ENCODE measurements around the gene RELA.
A peak's percentile ranks its signal among the peaks of the same experiment; 100 is the strongest.
"Not testable (repeated sequence)": the region's sequence is repeated elsewhere in the genome, so short reads cannot be mapped to it uniquely, and the experiment has no call there.

Gene RELA

DNA sequence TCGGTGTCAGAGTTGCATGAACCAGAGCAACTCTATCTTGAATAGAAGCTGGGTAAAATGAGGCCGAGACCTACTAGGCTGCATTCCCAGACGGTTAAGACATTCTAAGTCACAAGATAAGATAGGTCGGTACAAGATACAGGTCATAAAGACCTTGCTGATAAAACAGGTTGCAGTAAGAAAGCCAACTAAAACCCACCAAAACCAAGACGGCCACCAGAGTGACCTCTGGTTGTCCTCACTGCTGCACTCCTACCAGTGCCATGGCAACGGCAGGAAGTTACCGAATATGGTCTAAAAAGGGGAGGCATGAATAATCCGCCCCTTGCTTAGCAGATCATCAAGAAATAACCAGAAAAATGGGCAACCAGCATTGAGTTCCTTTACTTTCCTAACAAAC is 46.9 kb upstream of the RELA start:
- no peaks in the 10 kb centered on the region for H3K27me3 ChIP-seq (ENCODE audit: insufficient read depth, poor library complexity, severe bottlenecking)
- no peak for TF ChIP-seq SPI1 (IDR thresholded peaks at IDR 0.05; ENCODE audit: borderline replicate concordance, low read depth)
- TF ChIP-seq, protein P1, sequence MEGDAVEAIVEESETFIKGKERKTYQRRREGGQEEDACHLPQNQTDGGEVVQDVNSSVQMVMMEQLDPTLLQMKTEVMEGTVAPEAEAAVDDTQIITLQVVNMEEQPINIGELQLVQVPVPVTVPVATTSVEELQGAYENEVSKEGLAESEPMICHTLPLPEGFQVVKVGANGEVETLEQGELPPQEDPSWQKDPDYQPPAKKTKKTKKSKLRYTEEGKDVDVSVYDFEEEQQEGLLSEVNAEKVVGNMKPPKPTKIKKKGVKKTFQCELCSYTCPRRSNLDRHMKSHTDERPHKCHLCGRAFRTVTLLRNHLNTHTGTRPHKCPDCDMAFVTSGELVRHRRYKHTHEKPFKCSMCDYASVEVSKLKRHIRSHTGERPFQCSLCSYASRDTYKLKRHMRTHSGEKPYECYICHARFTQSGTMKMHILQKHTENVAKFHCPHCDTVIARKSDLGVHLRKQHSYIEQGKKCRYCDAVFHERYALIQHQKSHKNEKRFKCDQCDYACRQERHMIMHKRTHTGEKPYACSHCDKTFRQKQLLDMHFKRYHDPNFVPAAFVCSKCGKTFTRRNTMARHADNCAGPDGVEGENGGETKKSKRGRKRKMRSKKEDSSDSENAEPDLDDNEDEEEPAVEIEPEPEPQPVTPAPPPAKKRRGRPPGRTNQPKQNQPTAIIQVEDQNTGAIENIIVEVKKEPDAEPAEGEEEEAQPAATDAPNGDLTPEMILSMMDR (IDR thresholded peaks at IDR 0.05; ENCODE audit: insufficient read depth, low read length): no peak
- no peak for TF ChIP-seq POLR2AphosphoS5 (IDR thresholded peaks at IDR 0.05; ENCODE audit: low read depth)
- TF ChIP-seq, protein P2, sequence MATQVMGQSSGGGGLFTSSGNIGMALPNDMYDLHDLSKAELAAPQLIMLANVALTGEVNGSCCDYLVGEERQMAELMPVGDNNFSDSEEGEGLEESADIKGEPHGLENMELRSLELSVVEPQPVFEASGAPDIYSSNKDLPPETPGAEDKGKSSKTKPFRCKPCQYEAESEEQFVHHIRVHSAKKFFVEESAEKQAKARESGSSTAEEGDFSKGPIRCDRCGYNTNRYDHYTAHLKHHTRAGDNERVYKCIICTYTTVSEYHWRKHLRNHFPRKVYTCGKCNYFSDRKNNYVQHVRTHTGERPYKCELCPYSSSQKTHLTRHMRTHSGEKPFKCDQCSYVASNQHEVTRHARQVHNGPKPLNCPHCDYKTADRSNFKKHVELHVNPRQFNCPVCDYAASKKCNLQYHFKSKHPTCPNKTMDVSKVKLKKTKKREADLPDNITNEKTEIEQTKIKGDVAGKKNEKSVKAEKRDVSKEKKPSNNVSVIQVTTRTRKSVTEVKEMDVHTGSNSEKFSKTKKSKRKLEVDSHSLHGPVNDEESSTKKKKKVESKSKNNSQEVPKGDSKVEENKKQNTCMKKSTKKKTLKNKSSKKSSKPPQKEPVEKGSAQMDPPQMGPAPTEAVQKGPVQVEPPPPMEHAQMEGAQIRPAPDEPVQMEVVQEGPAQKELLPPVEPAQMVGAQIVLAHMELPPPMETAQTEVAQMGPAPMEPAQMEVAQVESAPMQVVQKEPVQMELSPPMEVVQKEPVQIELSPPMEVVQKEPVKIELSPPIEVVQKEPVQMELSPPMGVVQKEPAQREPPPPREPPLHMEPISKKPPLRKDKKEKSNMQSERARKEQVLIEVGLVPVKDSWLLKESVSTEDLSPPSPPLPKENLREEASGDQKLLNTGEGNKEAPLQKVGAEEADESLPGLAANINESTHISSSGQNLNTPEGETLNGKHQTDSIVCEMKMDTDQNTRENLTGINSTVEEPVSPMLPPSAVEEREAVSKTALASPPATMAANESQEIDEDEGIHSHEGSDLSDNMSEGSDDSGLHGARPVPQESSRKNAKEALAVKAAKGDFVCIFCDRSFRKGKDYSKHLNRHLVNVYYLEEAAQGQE (IDR thresholded peaks at IDR 0.05; ENCODE audit: insufficient replicate concordance, low read depth): no peak
- TF ChIP-seq GABPA (IDR thresholded peaks at IDR 0.05; ENCODE audit: low read depth): no peak
- no peak overlapping the region for H3K4me3 ChIP-seq (replicated peaks; ENCODE audit: insufficient read depth, low read length)
- no peak for DNase-seq (ENCODE audit: low read depth in 1 of 2, low spot score in 1 of 2)
- no peak overlapping the region for H3K27ac ChIP-seq (replicated peaks)

DNA sequence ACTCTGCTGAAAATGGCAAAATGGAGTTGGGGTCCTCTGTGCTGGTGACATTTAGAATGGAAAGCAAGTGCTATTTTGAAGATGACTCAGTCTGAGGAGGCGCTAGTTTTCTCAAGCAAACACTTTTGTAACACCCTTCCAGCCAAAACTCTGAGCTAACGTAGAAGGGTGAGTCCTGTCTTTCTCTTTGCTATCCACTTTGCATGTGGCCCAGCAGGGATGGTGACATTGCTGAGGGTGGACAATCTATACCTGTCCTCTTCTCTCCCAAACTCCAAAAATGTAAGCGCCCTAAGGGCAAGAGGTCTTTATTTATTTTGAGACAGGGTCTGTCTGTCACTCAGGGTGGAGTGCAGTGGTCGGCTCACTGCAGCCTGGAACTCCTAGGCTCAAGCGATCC is 45.7 kb upstream of the RELA start:
- no peak for DNase-seq (ENCODE audit: low read depth in 1 of 2, low spot score in 1 of 2)
- Histone ChIP-seq H3K27ac (replicated peaks) (no peak overlapping the region), H3K4me3 (replicated peaks; ENCODE audit: insufficient read depth, low read length) (no peak overlapping the region), H3K27me3 (ENCODE audit: insufficient read depth, poor library complexity, severe bottlenecking) (no peaks in the 10 kb centered on the region)
- TF ChIP-seq, protein P2 (IDR thresholded peaks at IDR 0.05; ENCODE audit: insufficient replicate concordance, low read depth): no peak
- TF ChIP-seq GABPA (IDR thresholded peaks at IDR 0.05; ENCODE audit: low read depth): no peak
- TF ChIP-seq SPI1 (IDR thresholded peaks at IDR 0.05; ENCODE audit: borderline replicate concordance, low read depth): no peak
- TF ChIP-seq POLR2AphosphoS5 (IDR thresholded peaks at IDR 0.05; ENCODE audit: low read depth): no peak
- TF ChIP-seq, protein P1 (IDR thresholded peaks at IDR 0.05; ENCODE audit: insufficient read depth, low read length): no peak

DNA sequence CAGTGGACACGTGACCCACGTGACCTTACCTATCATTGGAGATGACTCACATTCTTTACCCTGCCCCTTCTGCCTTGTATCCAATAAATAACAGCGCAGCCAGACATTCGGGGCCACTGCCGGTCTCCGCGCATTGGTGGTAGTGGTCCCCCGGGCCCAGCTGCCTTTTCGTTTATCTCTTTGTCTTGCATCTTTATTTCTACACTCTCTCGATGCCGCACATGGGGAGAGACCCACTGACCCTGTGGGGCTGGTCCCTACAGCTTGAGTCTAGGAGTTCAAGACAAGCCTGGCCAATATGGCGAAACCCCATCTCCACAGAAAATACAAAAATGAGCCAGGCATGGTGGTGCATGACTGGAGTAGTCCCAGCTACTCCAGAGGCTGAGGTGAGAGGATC is 44.3 kb upstream of the RELA start:
- not testable (repeated sequence) for H3K27ac ChIP-seq (replicated peaks); H3K27me3 ChIP-seq (ENCODE audit: insufficient read depth, poor library complexity, severe bottlenecking); H3K4me3 ChIP-seq (replicated peaks; ENCODE audit: insufficient read depth, low read length); DNase-seq (ENCODE audit: low read depth in 1 of 2, low spot score in 1 of 2)

DNA sequence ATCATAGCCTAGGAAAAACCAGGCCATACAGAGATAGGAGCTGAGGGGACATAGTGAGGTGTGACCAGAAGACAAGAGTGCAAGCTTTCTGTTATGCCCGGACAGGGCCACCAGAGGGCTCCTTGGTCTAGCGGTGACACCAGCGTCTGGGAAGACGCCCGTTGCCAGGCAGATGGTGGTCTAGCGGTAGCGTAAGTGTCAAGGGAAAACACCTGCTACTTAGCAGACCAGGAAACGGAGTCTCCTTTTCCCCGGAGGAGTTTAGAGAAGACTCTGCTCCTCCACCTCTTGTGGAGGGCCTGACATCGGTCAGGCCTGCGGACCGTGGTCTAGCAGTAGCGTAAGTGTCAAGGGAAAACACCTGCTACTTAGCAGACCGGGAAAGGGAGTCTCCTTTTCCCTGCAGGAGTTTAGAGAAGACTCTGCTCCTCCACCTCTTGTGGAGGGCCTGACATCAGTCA is 43.6 kb upstream of the RELA start:
- H3K4me3 ChIP-seq (replicated peaks; ENCODE audit: insufficient read depth, low read length); H3K27ac ChIP-seq (replicated peaks); H3K27me3 ChIP-seq (ENCODE audit: insufficient read depth, poor library complexity, severe bottlenecking): not testable (repeated sequence)
- TF ChIP-seq, protein P1 (IDR thresholded peaks at IDR 0.05; ENCODE audit: insufficient read depth, low read length): peak; percentile 13
- peak in 1 of 2 experiments; percentile 76 for DNase-seq (ENCODE audit: low read depth in 1 of 2, low spot score in 1 of 2)

Data from HL-60 (cell line).